Activated naive CD8-positive, alpha-beta T cell treated with anti-CD3 and anti-CD28 coated beads for 36 hours (primary cell): ENCODE results near the gene SLC35D1. TPM values are rescaled to one million over a fixed set of nuclear protein-coding genes. Genes with fewer than 3 reads are reported as not detected.
A peak's percentile ranks its signal among the peaks of the same experiment; 100 is the strongest.

Experiments
- DNase-seq: peaks from one replicate; pipeline ENCODE4 v3.0.0; 2021
- H3K27ac Mint-ChIP-seq: one replicate; pipeline ENCODE4 v1.8.0; 2022; ENCODE audit warnings: mild to moderate bottlenecking, moderate library complexity, mixed read lengths
- H3K27me3 Mint-ChIP-seq: one replicate; pipeline ENCODE4 v1.8.0; 2022; ENCODE audit warnings: mild to moderate bottlenecking, mixed read lengths
- H3K36me3 Mint-ChIP-seq: one replicate; pipeline ENCODE4 v1.8.0; 2021; ENCODE audit warnings: mild to moderate bottlenecking, mixed read lengths
- H3K4me1 Mint-ChIP-seq: one replicate; pipeline ENCODE4 v1.8.0; 2021; ENCODE audit warnings: mixed read lengths
- H3K4me3 Mint-ChIP-seq: one replicate; pipeline ENCODE4 v1.8.0; 2022; ENCODE audit warnings: mild to moderate bottlenecking, moderate library complexity, mixed read lengths
- H3K9me3 Mint-ChIP-seq: one replicate; pipeline ENCODE4 v1.8.0; 2022; ENCODE audit warnings: mixed read lengths
- total RNA-seq, 2 experiments: library from RNA; stranded (reverse); gene quantifications; one replicate each; pipeline ENCODE4 v1.2.3, GENCODE V29; 2021

The SLC35D1 gene
- total RNA-seq, 2 experiments from 2014 or later: 12.1 to 12.6 TPM

- no peak overlapping the region for H3K27ac Mint-ChIP-seq
- H3K4me3 Mint-ChIP-seq: no peak overlapping the region
- H3K27me3 Mint-ChIP-seq: no peaks in the 10 kb centered on the region
- DNase-seq: no peak
- peaks cover 34% of the 10 kb centered on the region for H3K36me3 Mint-ChIP-seq
- H3K4me1 Mint-ChIP-seq: peaks cover 9% of the 10 kb centered on the region
- peaks cover 1% of the 10 kb centered on the region for H3K9me3 Mint-ChIP-seq
Measured at GRCh38 chr1:67020304-67020703, 33.6 kb downstream of the SLC35D1 start.

- Mint-ChIP-seq H3K4me3 (no peak overlapping the region), H3K4me1 (peaks cover 9% of the 10 kb centered on the region), H3K36me3 (peaks cover 35% of the 10 kb centered on the region), H3K27ac (no peak overlapping the region), H3K27me3 (no peaks in the 10 kb centered on the region), H3K9me3 (peaks cover 2% of the 10 kb centered on the region)
- DNase-seq: no peak
Measured at GRCh38 chr1:67019600-67020136, 34.3 kb downstream of the SLC35D1 start.

GRCh38 chr1:67019121-67019520, 34.8 kb downstream of the SLC35D1 start:
- no peak overlapping the region for H3K27ac Mint-ChIP-seq
- H3K36me3 Mint-ChIP-seq: peaks cover 35% of the 10 kb centered on the region
- peaks cover 2% of the 10 kb centered on the region for H3K9me3 Mint-ChIP-seq
- H3K4me1 Mint-ChIP-seq: peaks cover 9% of the 10 kb centered on the region
- H3K27me3 Mint-ChIP-seq: no peaks in the 10 kb centered on the region
- no peak for DNase-seq
- no peak overlapping the region for H3K4me3 Mint-ChIP-seq

GRCh38 chr1:67018574-67018973, 35.4 kb downstream of the SLC35D1 start:
- no peak for DNase-seq
- Mint-ChIP-seq H3K36me3 (peaks cover 35% of the 10 kb centered on the region), H3K27ac (no peak overlapping the region), H3K4me3 (no peak overlapping the region), H3K27me3 (no peaks in the 10 kb centered on the region), H3K9me3 (peaks cover 2% of the 10 kb centered on the region), H3K4me1 (peaks cover 9% of the 10 kb centered on the region)

GRCh38 chr1:67013573-67013972, 40.4 kb downstream of the SLC35D1 start:
- no peak for DNase-seq
- Mint-ChIP-seq H3K4me1 (peaks cover 2% of the 10 kb centered on the region), H3K27ac (no peak overlapping the region), H3K36me3 (peaks cover 47% of the 10 kb centered on the region), H3K9me3 (peaks cover 2% of the 10 kb centered on the region), H3K27me3 (no peaks in the 10 kb centered on the region), H3K4me3 (no peak overlapping the region)

- DNase-seq: no peak
- H3K9me3 Mint-ChIP-seq: no peaks in the 10 kb centered on the region
- H3K36me3 Mint-ChIP-seq: peaks cover 45% of the 10 kb centered on the region
- H3K4me3 Mint-ChIP-seq: no peak overlapping the region
- H3K4me1 Mint-ChIP-seq: peaks cover 2% of the 10 kb centered on the region
- H3K27ac Mint-ChIP-seq: no peak overlapping the region
- H3K27me3 Mint-ChIP-seq: no peaks in the 10 kb centered on the region
Measured at GRCh38 chr1:67009792-67010191, 44.2 kb downstream of the SLC35D1 start.

- H3K9me3 Mint-ChIP-seq: no peaks in the 10 kb centered on the region
- no peak for DNase-seq
- peaks cover 36% of the 10 kb centered on the region for H3K36me3 Mint-ChIP-seq
Measured at GRCh38 chr1:67005068-67005467, 48.9 kb downstream of the SLC35D1 start.

GRCh38 chr1:67004176-67004575, 49.8 kb downstream of the SLC35D1 start:
- Mint-ChIP-seq H3K9me3 (no peaks in the 10 kb centered on the region), H3K4me1 (peaks cover 4% of the 10 kb centered on the region), H3K27me3 (no peaks in the 10 kb centered on the region), H3K4me3 (no peak overlapping the region), H3K36me3 (peaks cover 29% of the 10 kb centered on the region), H3K27ac (no peak overlapping the region)
- DNase-seq: no peak

More at GRCh38 chr1:67005068-67005467, 48.9 kb downstream of the SLC35D1 start:
- Mint-ChIP-seq H3K4me3 (no peak overlapping the region), H3K27ac (no peak overlapping the region), H3K27me3 (no peaks in the 10 kb centered on the region), H3K4me1 (peaks cover 4% of the 10 kb centered on the region)

- Mint-ChIP-seq H3K36me3 (peaks cover 34% of the 10 kb centered on the region), H3K27me3 (no peaks in the 10 kb centered on the region), H3K9me3 (no peaks in the 10 kb centered on the region), H3K27ac (no peak overlapping the region), H3K4me1 (peaks cover 12% of the 10 kb centered on the region), H3K4me3 (no peak overlapping the region)
- DNase-seq: no peak
Measured at GRCh38 chr1:67001682-67002425, 52.1 kb downstream of the SLC35D1 start.

- H3K4me1 Mint-ChIP-seq: peaks cover 19% of the 10 kb centered on the region
- DNase-seq: no peak
- no peak overlapping the region for H3K27ac Mint-ChIP-seq
- H3K9me3 Mint-ChIP-seq: no peaks in the 10 kb centered on the region
- H3K27me3 Mint-ChIP-seq: no peaks in the 10 kb centered on the region
- H3K4me3 Mint-ChIP-seq: no peak overlapping the region
- peaks cover 27% of the 10 kb centered on the region for H3K36me3 Mint-ChIP-seq
Measured at GRCh38 chr1:66999640-67000400, 54.1 kb downstream of the SLC35D1 start.

- H3K4me1 Mint-ChIP-seq: peaks cover 19% of the 10 kb centered on the region
- H3K4me3 Mint-ChIP-seq: no peak overlapping the region
- DNase-seq: no peak
- H3K9me3 Mint-ChIP-seq: no peaks in the 10 kb centered on the region
- H3K27me3 Mint-ChIP-seq: no peaks in the 10 kb centered on the region
- H3K36me3 Mint-ChIP-seq: peaks cover 24% of the 10 kb centered on the region
- H3K27ac Mint-ChIP-seq: no peak overlapping the region
Measured at GRCh38 chr1:66998972-66999371, 55.0 kb downstream of the SLC35D1 start.

- Mint-ChIP-seq H3K27me3 (no peaks in the 10 kb centered on the region), H3K36me3 (peaks cover 10% of the 10 kb centered on the region), H3K4me1 (peaks cover 18% of the 10 kb centered on the region), H3K9me3 (no peaks in the 10 kb centered on the region), H3K27ac (no peak overlapping the region), H3K4me3 (no peak overlapping the region)
- peak; percentile 57 for DNase-seq
Measured at GRCh38 chr1:66996018-66996682, 57.8 kb downstream of the SLC35D1 start.

GRCh38 chr1:66993076-66993475, 60.9 kb downstream of the SLC35D1 start:
- Mint-ChIP-seq H3K4me1 (peaks cover 11% of the 10 kb centered on the region), H3K27me3 (no peaks in the 10 kb centered on the region), H3K36me3 (peaks cover 25% of the 10 kb centered on the region), H3K4me3 (no peak overlapping the region), H3K27ac (no peak overlapping the region), H3K9me3 (no peaks in the 10 kb centered on the region)
- no peak for DNase-seq

GRCh38 chr1:66985835-66986234, 68.1 kb downstream of the SLC35D1 start:
- no peaks in the 10 kb centered on the region for H3K9me3 Mint-ChIP-seq
- H3K4me1 Mint-ChIP-seq: peaks cover 32% of the 10 kb centered on the region
- H3K4me3 Mint-ChIP-seq: no peak overlapping the region
- no peaks in the 10 kb centered on the region for H3K27me3 Mint-ChIP-seq
- peaks cover 57% of the 10 kb centered on the region for H3K36me3 Mint-ChIP-seq
- H3K27ac Mint-ChIP-seq: no peak overlapping the region
- DNase-seq: no peak

GRCh38 chr1:66984491-66984890, 69.5 kb downstream of the SLC35D1 start:
- DNase-seq: no peak
- Mint-ChIP-seq H3K4me3 (no peak overlapping the region), H3K9me3 (no peaks in the 10 kb centered on the region), H3K4me1 (peaks cover 37% of the 10 kb centered on the region), H3K27me3 (no peaks in the 10 kb centered on the region), H3K36me3 (peaks cover 50% of the 10 kb centered on the region), H3K27ac (peak overlapping the region; percentile 47)
